Hepatocyte (in vitro differentiated cells): ENCODE results near the gene RALGAPA2. TPM values are rescaled to one million over a fixed set of nuclear protein-coding genes. Genes with fewer than 3 reads are reported as not detected.

Source experiments
- DNase-seq: peaks from one replicate; pipeline ENCODE4 v3.0.0-alpha.2; 2016; ENCODE audit warnings: low spot score
- H2AFZ ChIP-seq: fragments of 200-600 bp; sonication (generic); 2 replicates; pipeline ENCODE4 v1.6.0; 2016; ENCODE audit warnings: antibody characterized with exemption, mild to moderate bottlenecking
- H3K27ac ChIP-seq: fragments of 200-600 bp; sonication (generic); 2 replicates; pipeline ENCODE4 v1.5.1; 2016; ENCODE audit warnings: mild to moderate bottlenecking
- H3K27me3 ChIP-seq: fragments of 200-600 bp; sonication (generic); 2 replicates; pipeline ENCODE4 v1.6.1; 2016
- H3K36me3 ChIP-seq: fragments of 200-600 bp; sonication (generic); replicated peaks from 2 replicates; pipeline ENCODE4 v1.5.1; 2016; ENCODE audit warnings: low read depth; ENCODE audit not compliant: insufficient read depth
- H3K4me1 ChIP-seq: fragments of 200-600 bp; sonication (generic); 2 replicates; pipeline ENCODE4 v1.5.1; 2016; ENCODE audit warnings: mild to moderate bottlenecking, moderate library complexity; ENCODE audit not compliant: insufficient read depth
- H3K4me2 ChIP-seq: fragments of 200-600 bp; sonication (generic); 2 replicates; pipeline ENCODE4 v1.6.0; 2016
- H3K4me3 ChIP-seq: fragments of 200-600 bp; sonication (generic); 2 replicates; pipeline ENCODE4 v1.5.1; 2016; ENCODE audit warnings: mild to moderate bottlenecking
- H3K79me2 ChIP-seq: fragments of 200-600 bp; sonication (generic); 2 replicates; pipeline ENCODE4 v1.6.0; 2017; ENCODE audit warnings: mild to moderate bottlenecking
- H3K9me2 ChIP-seq: fragments of 200-600 bp; sonication (generic); replicated peaks from 2 replicates; pipeline ENCODE4 v1.6.0; 2017; ENCODE audit warnings: mild to moderate bottlenecking; ENCODE audit not compliant: insufficient read depth
- H3K9me3 ChIP-seq: fragments of 200-600 bp; sonication (generic); 2 replicates; pipeline ENCODE4 v1.5.1; 2016; ENCODE audit warnings: low read depth, mild to moderate bottlenecking
- H4K20me1 ChIP-seq: fragments of 200-600 bp; sonication (generic); 2 replicates; pipeline ENCODE4 v1.6.0; 2016; ENCODE audit warnings: mild to moderate bottlenecking; ENCODE audit not compliant: insufficient read depth, poor library complexity, severe bottlenecking
- EZH2 ChIP-seq: fragments of 200-600 bp; sonication (generic); IDR thresholded peaks from 2 replicates; pipeline ENCODE4 v1.6.1; 2016; ENCODE audit warnings: antibody characterized with exemption, mild to moderate bottlenecking, borderline replicate concordance
- EZH2phosphoT487 ChIP-seq: fragments of 200-600 bp; sonication (generic); IDR thresholded peaks from one replicate; pipeline ENCODE4 v1.6.1; 2018; ENCODE audit warnings: antibody characterized with exemption, mild to moderate bottlenecking, low read depth, moderate library complexity; ENCODE audit not compliant: unreplicated experiment, severe bottlenecking
- WGBS: methylation state at CpG from one replicate; pipeline ENCODE4 v1.1.6; 2016; ENCODE audit warnings: low lambda C conversion rate; ENCODE audit errors: missing lambda C conversion rate; 5-methylcytosine and 5-hydroxymethylcytosine counted together
- polyA plus RNA-seq: library from polyadenylated mRNA; unstranded; fragments of >200 nt; fragmentation: Nextera tagmentation; extraction: Ambion mirVana; gene quantifications from 2 replicates; pipeline ENCODE4 v1.2.1, GENCODE V29; 2016
- total RNA-seq: library from RNA; depleted of rRNA; stranded (reverse); fragments of >200 nt; gene quantifications from 2 replicates; pipeline ENCODE4 v1.2.3, GENCODE V29; 2014
- TF ChIP-seq, protein P1 (sequence below): fragments of 200-600 bp; sonication (generic); IDR thresholded peaks from 2 replicates; pipeline ENCODE4 v1.5.1; 2016; ENCODE audit warnings: antibody characterized with exemption, mild to moderate bottlenecking; ENCODE audit not compliant: poor library complexity

RALGAPA2 gene
- total and polyA plus RNA-seq, 2 experiments from 2014 or later, result 16.8 to 35.3 TPM

DNA sequence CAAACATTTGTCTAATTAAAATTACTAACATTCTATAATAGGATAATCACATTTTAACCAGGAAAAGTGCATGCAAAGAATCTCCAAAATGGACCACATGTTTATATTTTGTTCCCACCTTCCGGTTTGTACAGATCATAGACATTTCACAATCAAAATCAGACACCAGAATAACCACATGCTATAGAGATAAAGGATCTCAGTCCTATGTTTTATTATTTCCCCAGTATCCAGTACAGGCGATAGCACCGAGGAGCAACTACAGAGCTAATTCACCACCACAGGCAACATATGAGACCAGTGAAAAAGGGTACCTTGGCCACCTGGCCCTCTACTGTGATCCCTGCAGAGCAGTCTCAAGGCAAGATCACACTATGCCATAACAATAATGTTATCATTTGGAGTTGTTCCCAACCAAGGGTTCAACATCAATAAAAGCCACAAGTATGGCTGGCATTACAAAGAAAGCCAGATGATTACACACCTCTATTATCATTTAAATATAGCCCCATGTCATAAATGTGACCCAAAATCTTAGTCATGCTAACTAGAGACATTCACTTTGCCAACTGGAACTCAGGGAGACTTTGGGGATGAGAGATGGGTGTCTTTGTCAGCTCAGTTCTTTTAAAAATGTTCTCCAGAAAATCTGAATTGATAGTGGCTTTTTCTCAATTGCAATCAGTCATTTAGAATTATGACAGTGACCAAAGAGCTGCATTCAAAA, 46.7 kb downstream of the RALGAPA2 start:
- H3K4me2 ChIP-seq, result no peak overlapping the region
- WGBS, result 74% methylated on average over 3 of the region's 3 CpGs
- no peak for DNase-seq
- TF ChIP-seq, protein P1, sequence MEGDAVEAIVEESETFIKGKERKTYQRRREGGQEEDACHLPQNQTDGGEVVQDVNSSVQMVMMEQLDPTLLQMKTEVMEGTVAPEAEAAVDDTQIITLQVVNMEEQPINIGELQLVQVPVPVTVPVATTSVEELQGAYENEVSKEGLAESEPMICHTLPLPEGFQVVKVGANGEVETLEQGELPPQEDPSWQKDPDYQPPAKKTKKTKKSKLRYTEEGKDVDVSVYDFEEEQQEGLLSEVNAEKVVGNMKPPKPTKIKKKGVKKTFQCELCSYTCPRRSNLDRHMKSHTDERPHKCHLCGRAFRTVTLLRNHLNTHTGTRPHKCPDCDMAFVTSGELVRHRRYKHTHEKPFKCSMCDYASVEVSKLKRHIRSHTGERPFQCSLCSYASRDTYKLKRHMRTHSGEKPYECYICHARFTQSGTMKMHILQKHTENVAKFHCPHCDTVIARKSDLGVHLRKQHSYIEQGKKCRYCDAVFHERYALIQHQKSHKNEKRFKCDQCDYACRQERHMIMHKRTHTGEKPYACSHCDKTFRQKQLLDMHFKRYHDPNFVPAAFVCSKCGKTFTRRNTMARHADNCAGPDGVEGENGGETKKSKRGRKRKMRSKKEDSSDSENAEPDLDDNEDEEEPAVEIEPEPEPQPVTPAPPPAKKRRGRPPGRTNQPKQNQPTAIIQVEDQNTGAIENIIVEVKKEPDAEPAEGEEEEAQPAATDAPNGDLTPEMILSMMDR, result no peak
- TF ChIP-seq EZH2phosphoT487 (no peak), EZH2 (no peak)
- H3K9me2 ChIP-seq, result no peaks in the 10 kb centered on the region
- no peaks in the 10 kb centered on the region for H3K4me1 ChIP-seq
- H4K20me1 ChIP-seq, result no peaks in the 10 kb centered on the region
- H3K9me3 ChIP-seq, result no peaks in the 10 kb centered on the region
- no peak overlapping the region for H2AFZ ChIP-seq
- no peak overlapping the region for H3K27ac ChIP-seq
- no peaks in the 10 kb centered on the region for H3K36me3 ChIP-seq
- H3K79me2 ChIP-seq, result peaks cover 21% of the 10 kb centered on the region
- H3K4me3 ChIP-seq, result no peak overlapping the region
- no peaks in the 10 kb centered on the region for H3K27me3 ChIP-seq

DNA sequence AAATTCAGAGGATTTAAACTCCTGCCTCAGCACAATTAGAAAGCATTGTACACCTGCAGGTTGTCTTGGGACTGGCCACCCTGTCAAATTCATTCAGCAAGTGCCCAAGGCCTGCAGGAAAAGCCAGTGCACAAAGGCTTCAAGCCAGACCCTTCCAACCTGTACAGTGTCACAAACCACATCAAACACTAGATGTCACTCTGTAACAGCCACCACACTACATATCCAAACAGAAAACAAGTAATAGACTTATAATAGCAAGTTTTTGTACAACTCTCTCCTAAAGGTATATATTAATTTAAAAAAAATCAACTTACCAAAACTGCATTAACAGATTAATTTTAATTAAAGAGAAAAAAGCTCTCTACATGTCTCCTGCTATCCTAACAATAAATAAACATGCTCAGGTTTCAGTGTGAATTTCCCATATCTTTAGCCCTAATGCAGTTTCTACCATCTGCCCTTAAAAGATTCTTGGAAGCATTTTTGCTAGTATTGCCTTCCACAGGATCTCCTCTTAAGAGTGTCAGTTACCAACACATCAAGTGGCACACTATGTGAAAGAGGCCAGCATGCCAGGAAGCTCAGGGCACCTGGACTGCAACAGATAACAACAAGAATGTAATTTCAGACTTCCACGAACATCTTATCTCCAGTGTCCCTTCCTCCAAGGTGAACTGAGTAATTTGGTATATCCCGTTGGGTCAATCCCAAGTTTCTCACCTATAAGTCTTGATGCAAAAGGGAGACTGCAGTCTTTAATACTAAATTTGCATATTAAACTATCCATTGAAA, 47.5 kb downstream of the RALGAPA2 start:
- Histone ChIP-seq H3K4me2 (no peak overlapping the region), H3K4me3 (no peak overlapping the region), H3K27ac (no peak overlapping the region), H3K79me2 (peaks cover 21% of the 10 kb centered on the region), H3K36me3 (no peaks in the 10 kb centered on the region), H4K20me1 (no peaks in the 10 kb centered on the region), H2AFZ (no peak overlapping the region), H3K4me1 (no peaks in the 10 kb centered on the region), H3K27me3 (no peaks in the 10 kb centered on the region), H3K9me3 (no peaks in the 10 kb centered on the region), H3K9me2 (no peaks in the 10 kb centered on the region)
- peak; percentile 36 for DNase-seq
- WGBS, result 56% methylated on average over 2 of the region's 2 CpGs
- TF ChIP-seq, protein P1, result peak; percentile 71
- TF ChIP-seq EZH2phosphoT487, result no peak

DNA sequence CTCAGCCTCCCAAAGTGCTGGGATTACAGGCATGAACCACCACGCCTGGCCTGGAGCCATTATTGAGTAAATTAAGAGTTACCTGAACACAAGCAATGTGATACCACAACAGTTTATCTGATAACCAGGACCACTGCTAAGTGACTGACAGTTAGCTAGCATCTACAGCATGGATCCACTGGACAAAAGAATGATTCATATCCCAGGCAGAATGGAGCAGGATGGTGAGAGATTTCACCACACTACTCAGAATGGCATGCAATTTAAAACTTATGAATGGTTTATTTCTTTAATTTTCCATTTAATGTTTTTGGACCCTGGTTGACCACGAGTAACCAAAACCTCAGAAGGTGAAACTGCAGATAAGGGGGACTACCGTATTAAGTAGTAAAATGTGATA, 48.6 kb downstream of the RALGAPA2 start:
- Histone ChIP-seq H3K36me3 (no peaks in the 10 kb centered on the region), H3K4me1 (no peaks in the 10 kb centered on the region), H3K79me2 (peaks cover 30% of the 10 kb centered on the region), H2AFZ (no peak overlapping the region), H3K27ac (no peak overlapping the region), H3K4me3 (no peak overlapping the region), H3K4me2 (no peak overlapping the region), H3K9me2 (no peaks in the 10 kb centered on the region), H3K27me3 (no peaks in the 10 kb centered on the region), H3K9me3 (no peaks in the 10 kb centered on the region), H4K20me1 (no peaks in the 10 kb centered on the region)
- WGBS, result 87% methylated on average over 3 of the region's 3 CpGs
- no peak for DNase-seq
- TF ChIP-seq, protein P1, result no peak
- TF ChIP-seq EZH2 (no peak), EZH2phosphoT487 (no peak)
